ENCODE data around the gene MYO1B.

DNA sequence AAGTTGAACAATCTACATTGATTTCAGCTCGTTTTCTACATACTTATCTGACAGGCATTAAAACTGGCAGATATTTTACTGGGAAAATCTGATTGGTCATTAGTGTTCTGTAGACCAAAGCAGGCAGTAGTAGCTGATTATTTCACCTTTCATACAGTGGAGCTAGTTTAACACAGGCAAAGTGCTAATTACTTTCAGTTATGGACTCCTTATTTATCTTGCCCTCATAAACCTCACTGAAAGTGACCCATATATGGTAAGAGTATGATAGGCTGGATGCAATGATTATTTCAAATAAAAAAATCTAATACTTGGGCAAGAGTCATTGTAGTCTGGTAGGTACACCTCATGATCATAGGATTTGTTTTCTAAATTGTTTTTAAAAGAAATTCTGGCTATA lies 129.7 kb downstream of the MYO1B start:
- TF ChIP-seq, protein P1, sequence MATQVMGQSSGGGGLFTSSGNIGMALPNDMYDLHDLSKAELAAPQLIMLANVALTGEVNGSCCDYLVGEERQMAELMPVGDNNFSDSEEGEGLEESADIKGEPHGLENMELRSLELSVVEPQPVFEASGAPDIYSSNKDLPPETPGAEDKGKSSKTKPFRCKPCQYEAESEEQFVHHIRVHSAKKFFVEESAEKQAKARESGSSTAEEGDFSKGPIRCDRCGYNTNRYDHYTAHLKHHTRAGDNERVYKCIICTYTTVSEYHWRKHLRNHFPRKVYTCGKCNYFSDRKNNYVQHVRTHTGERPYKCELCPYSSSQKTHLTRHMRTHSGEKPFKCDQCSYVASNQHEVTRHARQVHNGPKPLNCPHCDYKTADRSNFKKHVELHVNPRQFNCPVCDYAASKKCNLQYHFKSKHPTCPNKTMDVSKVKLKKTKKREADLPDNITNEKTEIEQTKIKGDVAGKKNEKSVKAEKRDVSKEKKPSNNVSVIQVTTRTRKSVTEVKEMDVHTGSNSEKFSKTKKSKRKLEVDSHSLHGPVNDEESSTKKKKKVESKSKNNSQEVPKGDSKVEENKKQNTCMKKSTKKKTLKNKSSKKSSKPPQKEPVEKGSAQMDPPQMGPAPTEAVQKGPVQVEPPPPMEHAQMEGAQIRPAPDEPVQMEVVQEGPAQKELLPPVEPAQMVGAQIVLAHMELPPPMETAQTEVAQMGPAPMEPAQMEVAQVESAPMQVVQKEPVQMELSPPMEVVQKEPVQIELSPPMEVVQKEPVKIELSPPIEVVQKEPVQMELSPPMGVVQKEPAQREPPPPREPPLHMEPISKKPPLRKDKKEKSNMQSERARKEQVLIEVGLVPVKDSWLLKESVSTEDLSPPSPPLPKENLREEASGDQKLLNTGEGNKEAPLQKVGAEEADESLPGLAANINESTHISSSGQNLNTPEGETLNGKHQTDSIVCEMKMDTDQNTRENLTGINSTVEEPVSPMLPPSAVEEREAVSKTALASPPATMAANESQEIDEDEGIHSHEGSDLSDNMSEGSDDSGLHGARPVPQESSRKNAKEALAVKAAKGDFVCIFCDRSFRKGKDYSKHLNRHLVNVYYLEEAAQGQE (IDR thresholded peaks at IDR 0.05; ENCODE audit: insufficient read depth in 1 of 2, low read depth in 2 of 2, low read length in 2 of 2): no peak
- TF ChIP-seq POLR2AphosphoS5 (IDR thresholded peaks at IDR 0.05; ENCODE audit: low read depth, low read length) (no peak), TAF1 (IDR thresholded peaks at IDR 0.05; ENCODE audit: borderline replicate concordance, insufficient read depth, low read length) (no peak), SIN3A (IDR thresholded peaks at IDR 0.05; ENCODE audit: borderline replicate concordance, insufficient read depth, low read length) (no peak)
